Thoracic aorta (tissue), 2 donors: Measurements from ENCODE around the gene DCAKD. TPM values are rescaled to one million over a fixed set of nuclear protein-coding genes. Genes with fewer than 3 reads are reported as not detected.
A peak's percentile ranks its signal among the peaks of the same experiment; 100 is the strongest.

ENCODE experiments used
- ATAC-seq: fragments of 150-250 bp; one replicate; pipeline ENCODE4 v1.8.0; 2017; ENCODE audit warnings: low read depth; ENCODE audit not compliant: insufficient number of reproducible peaks, low FRiP score
- DNase-seq: peaks from one replicate; pipeline ENCODE4 v3.0.0-alpha.2; 2020; ENCODE audit warnings: low spot score
- H3K27ac ChIP-seq, 2 donors: fragments of 200-600 bp; sonication (generic); 1 replicate in 1 of 2; 2 replicates in 1 of 2; pipeline ENCODE4 v1.5.1; 2016; ENCODE audit warnings: mild to moderate bottlenecking in 2 of 2, moderate library complexity in 2 of 2
- H3K27me3 ChIP-seq: fragments of 200-600 bp; sonication (generic); replicated peaks from 2 replicates; pipeline ENCODE4 v1.6.0; 2016; ENCODE audit warnings: mild to moderate bottlenecking; ENCODE audit not compliant: insufficient read depth
- H3K36me3 ChIP-seq: fragments of 200-600 bp; sonication (generic); one replicate; pipeline ENCODE4 v1.5.1; 2016
- H3K4me1 ChIP-seq, 2 donors: fragments of 200-600 bp; sonication (generic); 1 replicate in 1 of 2; 2 replicates in 1 of 2; pipeline versions ENCODE4 v1.5.1 to v1.6.0; 2016; ENCODE audit warnings: low read depth in 2 of 2, mild to moderate bottlenecking in 1 of 2; ENCODE audit not compliant: control insufficient read depth in 1 of 2
- H3K4me3 ChIP-seq: fragments of 200-600 bp; sonication (generic); 2 replicates; pipeline ENCODE4 v1.5.1; 2016; ENCODE audit warnings: mild to moderate bottlenecking
- H3K9me3 ChIP-seq: fragments of 200-600 bp; sonication (generic); 2 replicates; pipeline ENCODE4 v1.5.1; 2016
- total RNA-seq, 2 donors: library from RNA; depleted of rRNA; stranded (reverse); fragments of >200 nt; gene quantifications; one replicate each; pipeline versions ENCODE4 v1.1.0 to v1.2.3, GENCODE V29; 2016
- TF ChIP-seq, protein P1 (sequence below): fragments of 200-600 bp; sonication (generic); IDR thresholded peaks from one replicate; pipeline ENCODE4 v1.5.1; 2019; ENCODE audit warnings: antibody characterized with exemption

The DCAKD gene
- total RNA-seq = 10 to 100 TPM; 34.6 to 56.5 TPM

DNA sequence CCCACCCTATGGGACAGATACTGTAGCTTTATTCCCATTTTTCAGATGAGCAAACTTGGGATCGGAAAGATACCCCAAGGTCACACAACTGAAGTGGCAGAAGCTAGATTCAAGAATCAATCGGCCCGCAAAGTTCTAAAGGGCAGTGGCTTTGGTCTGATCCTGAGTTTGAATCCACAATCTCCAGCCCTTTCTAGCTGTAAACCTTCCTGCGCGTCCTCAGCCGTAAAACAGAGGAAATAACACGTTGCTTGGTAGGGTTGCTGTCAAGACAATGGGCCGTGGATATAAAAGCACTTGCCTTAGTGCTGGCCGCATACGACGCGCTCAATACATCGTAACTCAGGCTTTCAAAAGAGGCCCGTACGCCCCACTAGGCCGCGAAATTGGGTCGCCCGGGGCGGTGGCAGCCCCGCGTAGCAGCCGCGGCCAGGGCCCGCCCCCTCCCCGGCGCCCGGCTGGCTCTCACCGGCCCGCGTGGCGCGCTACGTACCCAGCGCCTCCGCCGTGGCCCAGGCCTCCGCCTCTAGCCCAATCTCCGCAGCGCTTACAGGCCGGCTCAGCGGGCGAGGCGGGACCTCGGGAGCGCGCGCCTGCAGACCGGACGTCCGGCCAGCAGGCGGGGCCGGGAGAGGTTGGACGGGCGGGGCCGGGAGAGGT is at the start of gene DCAKD:
TSS of gene DCAKD (minus strand) at position 573 of the 660 bp plus-strand sequence. CDS start 16,747 bp downstream, outside the sequence.
- DNase-seq (peak; percentile 69), ATAC-seq (peak; percentile 85)
- H3K4me1 ChIP-seq = peaks cover 11 to 25% of the 10 kb centered on the region in 2 donors
- H3K27ac ChIP-seq = peak within 1 kb of the TSS; percentile 82 to 98
- no peaks in the 10 kb centered on the region for H3K27me3 ChIP-seq
- no peaks in the 10 kb centered on the region for H3K36me3 ChIP-seq
- peak within 1 kb of the TSS; percentile 94 for H3K4me3 ChIP-seq
- TF ChIP-seq, protein P1, sequence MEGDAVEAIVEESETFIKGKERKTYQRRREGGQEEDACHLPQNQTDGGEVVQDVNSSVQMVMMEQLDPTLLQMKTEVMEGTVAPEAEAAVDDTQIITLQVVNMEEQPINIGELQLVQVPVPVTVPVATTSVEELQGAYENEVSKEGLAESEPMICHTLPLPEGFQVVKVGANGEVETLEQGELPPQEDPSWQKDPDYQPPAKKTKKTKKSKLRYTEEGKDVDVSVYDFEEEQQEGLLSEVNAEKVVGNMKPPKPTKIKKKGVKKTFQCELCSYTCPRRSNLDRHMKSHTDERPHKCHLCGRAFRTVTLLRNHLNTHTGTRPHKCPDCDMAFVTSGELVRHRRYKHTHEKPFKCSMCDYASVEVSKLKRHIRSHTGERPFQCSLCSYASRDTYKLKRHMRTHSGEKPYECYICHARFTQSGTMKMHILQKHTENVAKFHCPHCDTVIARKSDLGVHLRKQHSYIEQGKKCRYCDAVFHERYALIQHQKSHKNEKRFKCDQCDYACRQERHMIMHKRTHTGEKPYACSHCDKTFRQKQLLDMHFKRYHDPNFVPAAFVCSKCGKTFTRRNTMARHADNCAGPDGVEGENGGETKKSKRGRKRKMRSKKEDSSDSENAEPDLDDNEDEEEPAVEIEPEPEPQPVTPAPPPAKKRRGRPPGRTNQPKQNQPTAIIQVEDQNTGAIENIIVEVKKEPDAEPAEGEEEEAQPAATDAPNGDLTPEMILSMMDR = peak; percentile 14
- H3K9me3 ChIP-seq = no peaks in the 10 kb centered on the region

GRCh38 chr17:45098869-45099616 is 47.6 kb upstream of the DCAKD start:
- Histone ChIP-seq H3K36me3 (peaks cover 74% of the 10 kb centered on the region), H3K9me3 (no peaks in the 10 kb centered on the region), H3K27ac (peak overlapping the region; percentile 97 to 98), H3K4me3 (no peak overlapping the region), H3K4me1 (peaks cover 39 to 79% of the 10 kb centered on the region in 2 donors), H3K27me3 (no peaks in the 10 kb centered on the region)
- peak; percentile 46 for ATAC-seq
- TF ChIP-seq, protein P1 = peak; percentile 93
- peak; percentile 84 for DNase-seq

GRCh38 chr17:45098081-45098868 is 46.8 kb upstream of the DCAKD start:
- ATAC-seq (no peak), DNase-seq (no peak)
- H3K4me1 ChIP-seq = peaks cover 45 to 79% of the 10 kb centered on the region in 2 donors
- peak overlapping the region; percentile 97 to 98 for H3K27ac ChIP-seq
- H3K9me3 ChIP-seq = no peaks in the 10 kb centered on the region
- no peak overlapping the region for H3K4me3 ChIP-seq
- TF ChIP-seq, protein P1 = no peak
- no peaks in the 10 kb centered on the region for H3K27me3 ChIP-seq
- peaks cover 68% of the 10 kb centered on the region for H3K36me3 ChIP-seq

- Histone ChIP-seq H3K4me3 (no peak overlapping the region), H3K27ac (peak overlapping the region; percentile 97 to 98), H3K4me1 (peaks cover 44 to 80% of the 10 kb centered on the region in 2 donors), H3K9me3 (no peaks in the 10 kb centered on the region), H3K27me3 (no peaks in the 10 kb centered on the region), H3K36me3 (peaks cover 63% of the 10 kb centered on the region)
- ATAC-seq (no peak), DNase-seq (no peak)
- TF ChIP-seq, protein P1 = no peak
Measured at GRCh38 chr17:45096926-45097325, 45.5 kb upstream of the DCAKD start.
